Hepatocyte (in vitro differentiated cells): ENCODE measurements around the gene RUBCN. TPM values are rescaled to one million over a fixed set of nuclear protein-coding genes. Genes with fewer than 3 reads are reported as not detected.
A peak's percentile ranks its signal among the peaks of the same experiment; 100 is the strongest.
"Not testable (repeated sequence)": the region's sequence is repeated elsewhere in the genome, so short reads cannot be mapped to it uniquely, and the experiment has no call there.

Experiments used
- DNase-seq: peaks from one replicate; pipeline ENCODE4 v3.0.0-alpha.2; 2016; ENCODE audit warnings: low spot score
- H2AFZ ChIP-seq: fragments of 200-600 bp; sonication (generic); 2 replicates; pipeline ENCODE4 v1.6.0; 2016; ENCODE audit warnings: antibody characterized with exemption, mild to moderate bottlenecking
- H3K27ac ChIP-seq: fragments of 200-600 bp; sonication (generic); 2 replicates; pipeline ENCODE4 v1.5.1; 2016; ENCODE audit warnings: mild to moderate bottlenecking
- H3K27me3 ChIP-seq: fragments of 200-600 bp; sonication (generic); 2 replicates; pipeline ENCODE4 v1.6.1; 2016
- H3K36me3 ChIP-seq: fragments of 200-600 bp; sonication (generic); replicated peaks from 2 replicates; pipeline ENCODE4 v1.5.1; 2016; ENCODE audit warnings: low read depth; ENCODE audit not compliant: insufficient read depth
- H3K4me1 ChIP-seq: fragments of 200-600 bp; sonication (generic); 2 replicates; pipeline ENCODE4 v1.5.1; 2016; ENCODE audit warnings: mild to moderate bottlenecking, moderate library complexity; ENCODE audit not compliant: insufficient read depth
- H3K4me2 ChIP-seq: fragments of 200-600 bp; sonication (generic); 2 replicates; pipeline ENCODE4 v1.6.0; 2016
- H3K4me3 ChIP-seq: fragments of 200-600 bp; sonication (generic); 2 replicates; pipeline ENCODE4 v1.5.1; 2016; ENCODE audit warnings: mild to moderate bottlenecking
- H3K79me2 ChIP-seq: fragments of 200-600 bp; sonication (generic); 2 replicates; pipeline ENCODE4 v1.6.0; 2017; ENCODE audit warnings: mild to moderate bottlenecking
- H3K9me2 ChIP-seq: fragments of 200-600 bp; sonication (generic); replicated peaks from 2 replicates; pipeline ENCODE4 v1.6.0; 2017; ENCODE audit warnings: mild to moderate bottlenecking; ENCODE audit not compliant: insufficient read depth
- H3K9me3 ChIP-seq: fragments of 200-600 bp; sonication (generic); 2 replicates; pipeline ENCODE4 v1.5.1; 2016; ENCODE audit warnings: low read depth, mild to moderate bottlenecking
- H4K20me1 ChIP-seq: fragments of 200-600 bp; sonication (generic); 2 replicates; pipeline ENCODE4 v1.6.0; 2016; ENCODE audit warnings: mild to moderate bottlenecking; ENCODE audit not compliant: insufficient read depth, poor library complexity, severe bottlenecking
- WGBS: methylation state at CpG from one replicate; pipeline ENCODE4 v1.1.6; 2016; ENCODE audit warnings: low lambda C conversion rate; ENCODE audit errors: missing lambda C conversion rate; 5-methylcytosine and 5-hydroxymethylcytosine counted together
- polyA plus RNA-seq: library from polyadenylated mRNA; unstranded; fragments of >200 nt; fragmentation: Nextera tagmentation; extraction: Ambion mirVana; gene quantifications from 2 replicates; pipeline ENCODE4 v1.2.1, GENCODE V29; 2016
- total RNA-seq: library from RNA; depleted of rRNA; stranded (reverse); fragments of >200 nt; gene quantifications from 2 replicates; pipeline ENCODE4 v1.2.3, GENCODE V29; 2014

The RUBCN gene
- total and polyA plus RNA-seq, 2 experiments from 2014 or later = 7.2 to 11.0 TPM

GRCh38 chr3:197665142-197665491 lies 71.6 kb downstream of the RUBCN start:
- H3K4me1 ChIP-seq, H3K27ac ChIP-seq, H3K4me3 ChIP-seq, DNase-seq, H3K27me3 ChIP-seq, H3K36me3 ChIP-seq, H3K9me2 ChIP-seq, H3K9me3 ChIP-seq, H3K79me2 ChIP-seq, H4K20me1 ChIP-seq, H2AFZ ChIP-seq: not testable (repeated sequence)
- H3K4me2 ChIP-seq = peak overlapping the region; percentile 75
- 0% methylated on average over 2 of the region's 32 CpGs for WGBS

GRCh38 chr3:197664414-197665141 lies 72.1 kb downstream of the RUBCN start:
- not testable (repeated sequence) for H3K4me3 ChIP-seq, H3K27ac ChIP-seq, H3K9me3 ChIP-seq, H3K79me2 ChIP-seq, H3K4me1 ChIP-seq, H3K27me3 ChIP-seq, H2AFZ ChIP-seq, H3K36me3 ChIP-seq, H3K9me2 ChIP-seq, H4K20me1 ChIP-seq, DNase-seq
- 23% methylated on average over 28 of the region's 29 CpGs for WGBS
- H3K4me2 ChIP-seq = peak overlapping the region; percentile 75

GRCh38 chr3:197663367-197664140 lies 73.2 kb downstream of the RUBCN start:
- 90% methylated on average over 19 of the region's 25 CpGs for WGBS
- not testable (repeated sequence) for H3K4me2 ChIP-seq

GRCh38 chr3:197662352-197662751 lies 74.4 kb downstream of the RUBCN start:
- H3K4me2 ChIP-seq, H3K27me3 ChIP-seq, H3K4me1 ChIP-seq, H4K20me1 ChIP-seq, H3K9me2 ChIP-seq, H3K79me2 ChIP-seq, H2AFZ ChIP-seq, H3K9me3 ChIP-seq, H3K27ac ChIP-seq, H3K36me3 ChIP-seq, H3K4me3 ChIP-seq, DNase-seq: not testable (repeated sequence)
- 59% methylated on average over 6 of the region's 6 CpGs for WGBS

More at GRCh38 chr3:197663367-197664140, 73.2 kb downstream of the RUBCN start:
- not testable (repeated sequence) for H3K9me2 ChIP-seq, DNase-seq, H3K4me3 ChIP-seq, H3K36me3 ChIP-seq, H3K9me3 ChIP-seq, H3K27me3 ChIP-seq, H4K20me1 ChIP-seq, H3K79me2 ChIP-seq, H3K4me1 ChIP-seq, H2AFZ ChIP-seq, H3K27ac ChIP-seq

GRCh38 chr3:197661874-197662273 lies 74.8 kb downstream of the RUBCN start:
- not testable (repeated sequence) for DNase-seq, H2AFZ ChIP-seq, H3K79me2 ChIP-seq, H3K27ac ChIP-seq, H3K27me3 ChIP-seq, H4K20me1 ChIP-seq, H3K9me2 ChIP-seq, H3K36me3 ChIP-seq, H3K4me2 ChIP-seq, H3K9me3 ChIP-seq, H3K4me1 ChIP-seq, H3K4me3 ChIP-seq
- WGBS = 82% methylated on average over 15 of the region's 15 CpGs

GRCh38 chr3:197661234-197661834 lies 75.4 kb downstream of the RUBCN start:
- H4K20me1 ChIP-seq, H3K36me3 ChIP-seq, H3K4me1 ChIP-seq, H3K79me2 ChIP-seq, H3K9me2 ChIP-seq, H2AFZ ChIP-seq, H3K9me3 ChIP-seq, H3K27ac ChIP-seq, H3K4me3 ChIP-seq, H3K27me3 ChIP-seq, DNase-seq, H3K4me2 ChIP-seq: not testable (repeated sequence)
- WGBS = 94% methylated on average over 23 of the region's 23 CpGs

- not testable (repeated sequence) for H3K4me2 ChIP-seq, H3K79me2 ChIP-seq, H4K20me1 ChIP-seq, H3K27ac ChIP-seq, H3K9me2 ChIP-seq, H3K4me1 ChIP-seq, H3K9me3 ChIP-seq, H2AFZ ChIP-seq, H3K36me3 ChIP-seq, H3K4me3 ChIP-seq, H3K27me3 ChIP-seq, DNase-seq
- WGBS = 87% methylated on average over 15 of the region's 16 CpGs
These were observed 77.0 kb downstream of the RUBCN start for GRCh38 chr3:197659701-197660100.

GRCh38 chr3:197659144-197659543 lies 77.6 kb downstream of the RUBCN start:
- not testable (repeated sequence) for H3K4me3 ChIP-seq, H3K9me2 ChIP-seq, H3K27me3 ChIP-seq, H3K9me3 ChIP-seq, H3K27ac ChIP-seq, H3K4me1 ChIP-seq, DNase-seq, H3K36me3 ChIP-seq, H4K20me1 ChIP-seq, H3K79me2 ChIP-seq, H3K4me2 ChIP-seq, H2AFZ ChIP-seq
- 47% methylated on average over 8 of the region's 10 CpGs for WGBS

GRCh38 chr3:197658706-197659105 lies 78.0 kb downstream of the RUBCN start:
- H3K4me2 ChIP-seq, H3K4me3 ChIP-seq, H2AFZ ChIP-seq, H3K27ac ChIP-seq, H3K9me2 ChIP-seq, H3K79me2 ChIP-seq, H4K20me1 ChIP-seq, DNase-seq, H3K4me1 ChIP-seq, H3K36me3 ChIP-seq, H3K27me3 ChIP-seq, H3K9me3 ChIP-seq: not testable (repeated sequence)
- 89% methylated on average over 12 of the region's 13 CpGs for WGBS
